Mesothelial cell of epicardium (in vitro differentiated cells): ENCODE measurements around the gene LIN52. TPM values are rescaled to one million over a fixed set of nuclear protein-coding genes. Genes with fewer than 3 reads are reported as not detected.

Experiments used
- DNase-seq, 2 experiments: peaks; one replicate each; pipeline ENCODE4 v3.0.0; 2021; ENCODE audit warnings: low spot score in 2 of 2; ENCODE audit not compliant: unreplicated experiment in 2 of 2
- H3K27ac Mint-ChIP-seq: 2 replicates; pipeline ENCODE4 v1.8.0; 2021; ENCODE audit warnings: mixed read lengths
- H3K27me3 Mint-ChIP-seq: 2 replicates; pipeline ENCODE4 v1.8.0; 2021; ENCODE audit warnings: low read depth, mixed read lengths
- H3K36me3 Mint-ChIP-seq: 2 replicates; pipeline ENCODE4 v1.8.0; 2021; ENCODE audit warnings: mixed read lengths
- H3K4me1 Mint-ChIP-seq: 2 replicates; pipeline ENCODE4 v1.8.0; 2021; ENCODE audit warnings: mixed read lengths
- H3K4me3 Mint-ChIP-seq: 2 replicates; pipeline ENCODE4 v1.8.0; 2021; ENCODE audit warnings: mild to moderate bottlenecking, moderate library complexity, mixed read lengths
- H3K9me3 Mint-ChIP-seq: 2 replicates; pipeline ENCODE4 v1.8.0; 2021; ENCODE audit warnings: mixed read lengths
- total RNA-seq: library from RNA; stranded (reverse); gene quantifications from 3 replicates; pipeline ENCODE4 v1.2.1, GENCODE V29; 2021
- TF ChIP-seq, protein P1 (sequence below): fragments of 200-600 bp; sonication (generic); IDR thresholded peaks from one replicate; pipeline ENCODE4 v1.5.0; 2021; ENCODE audit warnings: antibody characterized with exemption; ENCODE audit not compliant: unreplicated experiment

LIN52 gene
- total RNA-seq, 1 donor from 2014 or later, result 11.4 TPM

DNA sequence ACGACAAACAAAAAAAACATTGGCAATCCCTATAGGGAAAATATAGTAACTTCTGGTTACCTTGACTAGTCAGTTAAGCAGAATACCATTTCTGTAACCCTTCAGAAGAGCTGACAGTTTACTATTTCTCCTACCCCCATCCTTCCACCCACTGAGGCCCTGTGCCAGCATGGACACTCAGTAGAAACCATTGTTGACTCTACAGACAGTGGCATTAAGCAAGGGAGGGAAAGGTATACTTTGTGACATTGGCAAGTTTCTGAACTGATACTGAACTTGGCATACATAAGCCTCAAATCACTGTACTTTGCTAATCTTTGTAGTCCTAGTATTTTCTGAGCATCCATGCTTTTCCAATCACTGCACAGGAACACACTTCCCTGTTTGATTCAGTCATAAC lies 121.1 kb downstream of the LIN52 start:
- DNase-seq, result no peak
- Mint-ChIP-seq H3K27ac (no peak overlapping the region), H3K9me3 (no peaks in the 10 kb centered on the region), H3K4me1 (no peaks in the 10 kb centered on the region), H3K4me3 (no peak overlapping the region), H3K27me3 (peaks cover 7% of the 10 kb centered on the region), H3K36me3 (no peaks in the 10 kb centered on the region)
- TF ChIP-seq, protein P1, sequence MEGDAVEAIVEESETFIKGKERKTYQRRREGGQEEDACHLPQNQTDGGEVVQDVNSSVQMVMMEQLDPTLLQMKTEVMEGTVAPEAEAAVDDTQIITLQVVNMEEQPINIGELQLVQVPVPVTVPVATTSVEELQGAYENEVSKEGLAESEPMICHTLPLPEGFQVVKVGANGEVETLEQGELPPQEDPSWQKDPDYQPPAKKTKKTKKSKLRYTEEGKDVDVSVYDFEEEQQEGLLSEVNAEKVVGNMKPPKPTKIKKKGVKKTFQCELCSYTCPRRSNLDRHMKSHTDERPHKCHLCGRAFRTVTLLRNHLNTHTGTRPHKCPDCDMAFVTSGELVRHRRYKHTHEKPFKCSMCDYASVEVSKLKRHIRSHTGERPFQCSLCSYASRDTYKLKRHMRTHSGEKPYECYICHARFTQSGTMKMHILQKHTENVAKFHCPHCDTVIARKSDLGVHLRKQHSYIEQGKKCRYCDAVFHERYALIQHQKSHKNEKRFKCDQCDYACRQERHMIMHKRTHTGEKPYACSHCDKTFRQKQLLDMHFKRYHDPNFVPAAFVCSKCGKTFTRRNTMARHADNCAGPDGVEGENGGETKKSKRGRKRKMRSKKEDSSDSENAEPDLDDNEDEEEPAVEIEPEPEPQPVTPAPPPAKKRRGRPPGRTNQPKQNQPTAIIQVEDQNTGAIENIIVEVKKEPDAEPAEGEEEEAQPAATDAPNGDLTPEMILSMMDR, result no peak

DNA sequence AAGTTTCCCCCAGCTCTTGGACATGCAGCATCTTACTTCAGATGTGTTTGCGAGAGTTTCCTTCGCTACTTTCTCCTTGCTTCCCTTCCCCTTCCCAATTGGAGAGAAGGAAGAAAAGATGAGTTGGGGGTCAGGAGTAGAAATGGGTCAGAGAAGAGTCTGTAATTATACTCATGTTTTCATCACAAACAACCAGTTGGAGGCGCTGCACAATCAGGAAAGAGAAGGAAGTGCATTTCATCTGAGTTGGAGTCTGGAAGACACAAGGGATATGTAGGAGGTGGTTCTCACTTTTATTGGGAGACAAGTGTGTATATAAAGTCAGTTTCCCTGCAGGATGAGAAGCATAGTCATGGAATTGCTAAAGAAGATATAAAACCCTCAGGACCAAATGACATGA lies 123.2 kb downstream of the LIN52 start:
- peaks cover 18% of the 10 kb centered on the region for H3K27me3 Mint-ChIP-seq
- H3K27ac Mint-ChIP-seq, result no peak overlapping the region
- H3K9me3 Mint-ChIP-seq, result no peaks in the 10 kb centered on the region
- no peaks in the 10 kb centered on the region for H3K36me3 Mint-ChIP-seq
- no peak for DNase-seq
- no peak overlapping the region for H3K4me3 Mint-ChIP-seq
- TF ChIP-seq, protein P1, result no peak
- no peaks in the 10 kb centered on the region for H3K4me1 Mint-ChIP-seq

DNA sequence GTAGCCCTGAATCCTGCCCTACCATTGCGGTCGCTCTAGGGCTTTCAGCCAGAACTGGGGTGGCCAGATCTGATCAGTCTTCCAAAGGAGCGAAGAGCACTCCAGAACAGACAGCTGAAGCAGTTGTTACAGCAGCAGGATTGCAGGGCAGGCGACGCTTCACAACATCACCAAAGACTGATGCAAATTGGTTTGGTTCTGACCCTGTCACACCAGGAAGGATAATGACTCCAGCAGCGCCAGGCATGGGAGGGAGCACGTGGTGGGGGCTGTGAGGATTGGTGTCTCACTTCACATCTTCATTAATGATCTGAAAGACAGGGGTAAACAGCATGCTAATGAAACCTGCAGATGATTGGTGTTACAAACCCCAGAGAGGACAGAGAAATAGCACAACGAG lies 123.9 kb downstream of the LIN52 start:
- H3K4me3 Mint-ChIP-seq, result no peak overlapping the region
- no peaks in the 10 kb centered on the region for H3K36me3 Mint-ChIP-seq

DNA sequence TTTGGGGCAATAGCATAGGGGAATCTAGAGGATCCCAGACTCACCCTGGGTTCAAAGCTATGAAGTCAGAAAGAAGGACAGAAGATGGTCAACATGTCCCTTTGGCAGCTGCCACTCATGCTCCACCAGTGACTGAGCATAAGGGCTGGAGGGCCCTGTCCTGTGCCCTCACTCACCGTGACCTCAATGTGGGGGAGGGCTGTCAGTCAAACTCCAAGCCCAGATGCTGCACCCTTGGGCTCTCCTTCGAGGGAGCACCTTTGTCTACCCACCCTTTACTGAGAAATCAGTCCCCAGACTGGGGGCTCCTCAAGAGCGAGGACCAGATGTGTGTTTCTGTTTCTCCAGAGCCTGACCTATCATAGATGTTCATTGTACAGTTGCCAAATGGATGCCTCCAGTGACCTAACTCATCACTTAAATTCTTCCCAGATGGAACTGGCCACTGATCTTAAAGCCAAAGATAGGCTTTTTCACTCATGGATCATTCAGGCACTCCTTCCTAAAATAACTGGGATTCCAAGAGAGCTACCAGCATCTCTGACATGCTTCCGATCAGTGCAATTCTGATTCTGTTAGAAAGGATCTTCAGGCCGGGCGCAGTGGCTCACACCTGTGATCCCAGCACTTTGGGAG lies 127.3 kb downstream of the LIN52 start:
- DNase-seq, result no peak
- no peak overlapping the region for H3K27ac Mint-ChIP-seq

More for the DNA sequence above, 123.9 kb downstream of the LIN52 start:
- no peaks in the 10 kb centered on the region for H3K9me3 Mint-ChIP-seq
- H3K27me3 Mint-ChIP-seq, result peaks cover 22% of the 10 kb centered on the region
- no peak for DNase-seq
- no peak overlapping the region for H3K27ac Mint-ChIP-seq
- TF ChIP-seq, protein P1, result no peak
- no peaks in the 10 kb centered on the region for H3K4me1 Mint-ChIP-seq

DNA sequence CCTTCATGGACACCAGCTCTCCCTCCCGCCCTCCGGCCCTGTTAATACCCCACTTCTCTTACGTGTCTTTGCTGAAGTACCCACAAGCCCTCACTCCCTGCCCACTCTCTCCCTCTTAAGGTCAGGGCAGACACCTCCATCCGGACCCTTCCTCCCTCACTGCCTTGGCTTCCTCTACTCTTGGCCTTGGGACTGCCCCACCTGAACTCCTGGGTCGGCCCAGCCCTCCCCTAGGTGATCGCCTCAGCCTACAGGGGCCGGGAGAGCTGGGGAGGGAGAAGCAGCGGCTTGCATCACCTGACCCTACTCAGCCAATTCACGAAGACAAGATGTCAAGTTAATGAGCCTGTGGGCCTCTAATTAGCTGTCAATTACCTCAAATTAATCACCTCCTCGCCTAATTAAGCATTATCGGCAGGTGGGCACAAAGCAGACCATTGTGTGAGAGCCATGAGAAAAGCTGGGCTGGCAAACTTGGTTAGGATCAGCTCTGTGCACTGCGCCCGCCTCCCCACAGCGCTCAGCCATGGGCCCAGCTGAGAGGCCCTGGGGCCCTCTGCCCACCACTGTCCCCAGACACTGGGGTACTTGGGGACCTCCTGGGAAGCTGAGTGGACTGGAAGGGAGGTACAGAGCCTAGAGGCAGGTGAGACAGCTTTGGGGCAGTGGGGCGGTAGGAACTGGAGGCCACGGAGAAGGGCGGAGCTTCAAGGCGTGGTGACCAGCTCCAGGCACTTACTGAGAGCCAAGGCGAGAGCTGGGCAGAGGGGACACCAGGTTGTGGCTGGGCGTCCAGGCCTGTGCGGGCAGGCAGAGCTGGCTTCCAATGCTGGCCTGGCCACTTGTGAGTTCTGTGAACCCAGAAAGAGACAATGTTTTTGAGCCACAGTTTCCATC lies 129.4 kb downstream of the LIN52 start:
- H3K9me3 Mint-ChIP-seq, result no peaks in the 10 kb centered on the region
- H3K27ac Mint-ChIP-seq, result no peak overlapping the region
- H3K4me3 Mint-ChIP-seq, result no peak overlapping the region
- TF ChIP-seq, protein P1, result no peak
- H3K27me3 Mint-ChIP-seq, result peaks cover 65% of the 10 kb centered on the region
- no peak for DNase-seq
- no peaks in the 10 kb centered on the region for H3K4me1 Mint-ChIP-seq
- H3K36me3 Mint-ChIP-seq, result no peaks in the 10 kb centered on the region

More for the DNA sequence above, 127.3 kb downstream of the LIN52 start:
- TF ChIP-seq, protein P1, result no peak
- Mint-ChIP-seq H3K4me3 (no peak overlapping the region), H3K27me3 (peaks cover 49% of the 10 kb centered on the region), H3K36me3 (no peaks in the 10 kb centered on the region), H3K4me1 (no peaks in the 10 kb centered on the region), H3K9me3 (no peaks in the 10 kb centered on the region)
